ENCODE results near the gene SNCA. TPM values are rescaled to one million over a fixed set of nuclear protein-coding genes. Genes with fewer than 3 reads are reported as not detected.

The SNCA gene
- total RNA-seq, 1 experiment from 2014 or later, result 29.1 TPM

DNA sequence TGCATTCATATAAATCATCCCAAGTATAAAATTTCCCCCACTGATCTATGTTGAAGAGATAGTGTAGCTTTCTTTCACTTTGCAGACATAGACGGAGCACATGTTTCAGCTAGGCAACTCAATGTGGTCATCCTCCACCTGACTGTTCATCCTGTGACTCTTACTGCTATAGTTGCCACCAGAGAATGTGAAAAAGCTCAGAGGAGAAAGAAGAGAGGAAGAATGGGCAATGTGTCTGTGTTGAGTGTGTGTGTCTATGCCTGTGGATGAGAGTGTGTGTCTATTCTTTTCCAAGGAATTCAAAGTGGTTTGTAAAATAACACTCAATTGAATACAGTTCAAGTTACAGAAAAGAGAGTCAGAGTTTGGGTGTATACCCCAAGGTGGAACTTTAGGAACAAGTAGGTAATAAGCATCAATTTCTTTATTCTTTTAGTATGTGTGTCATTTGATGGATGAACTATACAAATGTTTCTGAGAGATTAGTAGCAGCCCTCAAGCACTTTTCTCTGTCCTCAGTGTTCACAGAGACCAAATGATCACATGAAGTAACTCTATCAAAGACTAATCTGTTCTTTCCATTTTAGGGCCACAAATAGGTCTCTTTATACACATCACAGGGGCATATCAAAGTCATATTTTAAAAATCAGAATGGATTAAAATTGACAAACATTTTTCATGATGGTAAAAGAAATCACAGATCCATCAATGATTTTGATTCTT, 2.3 kb downstream of the SNCA start:
- H3K27ac Mint-ChIP-seq (ENCODE audit: low read depth, unreplicated experiment), result no peak overlapping the region
- H3K36me3 Mint-ChIP-seq (ENCODE audit: insufficient read depth, unreplicated experiment), result peaks cover 18% of the 10 kb centered on the region
- no peaks in the 10 kb centered on the region for H3K27me3 Mint-ChIP-seq (ENCODE audit: insufficient read depth, unreplicated experiment)
- ChIA-PET POLR2A (interaction anchor here (0.7 to 1.7 kb wide), 2 partner anchors 81 to 249 kb away, joined by 3 to 11 read pairs; no protein-coding TSS in a partner anchor), CTCF (interaction anchor here (0.6 to 1.0 kb wide), 2 partner anchors 97 to 170 kb away, joined by 3 to 6 read pairs; no protein-coding TSS in a partner anchor)
- BruUV-seq (replicated peaks), result no TSS peak
- H3K4me1 Mint-ChIP-seq (ENCODE audit: insufficient read depth, unreplicated experiment), result peaks cover 25% of the 10 kb centered on the region
- intact Hi-C loops (cut with micrococcal nuclease), result loop anchor here (5.0 kb wide), 1 partner anchor 68 kb away; no protein-coding TSS in a partner anchor
- no peaks in the 10 kb centered on the region for H3K9me3 Mint-ChIP-seq (ENCODE audit: unreplicated experiment)
- H3K4me3 Mint-ChIP-seq (ENCODE audit: unreplicated experiment), result no peak overlapping the region
- DNase-seq (ENCODE audit: unreplicated experiment), result no peak
- TF ChIP-seq, protein P1, sequence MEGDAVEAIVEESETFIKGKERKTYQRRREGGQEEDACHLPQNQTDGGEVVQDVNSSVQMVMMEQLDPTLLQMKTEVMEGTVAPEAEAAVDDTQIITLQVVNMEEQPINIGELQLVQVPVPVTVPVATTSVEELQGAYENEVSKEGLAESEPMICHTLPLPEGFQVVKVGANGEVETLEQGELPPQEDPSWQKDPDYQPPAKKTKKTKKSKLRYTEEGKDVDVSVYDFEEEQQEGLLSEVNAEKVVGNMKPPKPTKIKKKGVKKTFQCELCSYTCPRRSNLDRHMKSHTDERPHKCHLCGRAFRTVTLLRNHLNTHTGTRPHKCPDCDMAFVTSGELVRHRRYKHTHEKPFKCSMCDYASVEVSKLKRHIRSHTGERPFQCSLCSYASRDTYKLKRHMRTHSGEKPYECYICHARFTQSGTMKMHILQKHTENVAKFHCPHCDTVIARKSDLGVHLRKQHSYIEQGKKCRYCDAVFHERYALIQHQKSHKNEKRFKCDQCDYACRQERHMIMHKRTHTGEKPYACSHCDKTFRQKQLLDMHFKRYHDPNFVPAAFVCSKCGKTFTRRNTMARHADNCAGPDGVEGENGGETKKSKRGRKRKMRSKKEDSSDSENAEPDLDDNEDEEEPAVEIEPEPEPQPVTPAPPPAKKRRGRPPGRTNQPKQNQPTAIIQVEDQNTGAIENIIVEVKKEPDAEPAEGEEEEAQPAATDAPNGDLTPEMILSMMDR (IDR thresholded peaks at IDR 0.05; ENCODE audit: unreplicated experiment), result no peak

DNA sequence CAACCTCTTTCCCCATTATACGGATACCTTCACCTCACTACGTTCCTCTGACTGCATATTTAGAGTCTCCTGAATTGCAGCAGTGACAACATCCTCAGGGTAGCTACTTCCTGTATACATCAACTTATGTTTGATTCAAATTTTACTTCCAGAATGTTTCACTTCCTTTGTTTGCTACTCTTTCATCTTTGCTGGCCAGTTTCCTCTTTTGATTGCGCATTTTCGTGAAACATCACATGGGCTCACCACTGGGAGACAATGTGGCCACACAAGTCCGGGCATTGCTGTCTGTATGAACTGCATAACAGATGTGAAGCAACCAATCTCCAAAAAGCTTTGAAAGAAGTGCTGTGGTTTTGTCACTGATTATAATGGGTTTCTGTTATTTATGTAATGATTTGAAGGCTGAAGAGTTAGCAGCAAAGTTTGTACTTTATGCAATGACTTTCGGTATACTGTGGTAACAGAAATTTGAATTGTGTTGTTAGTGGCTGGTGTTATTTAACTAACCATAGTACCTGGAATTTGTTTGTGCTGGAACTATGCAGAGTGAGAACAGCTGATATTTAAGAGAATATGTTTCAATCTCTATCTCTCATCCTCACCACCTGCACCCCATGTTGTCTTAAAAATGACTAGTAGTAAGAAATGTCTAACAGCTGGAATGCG, 7.4 kb downstream of the SNCA start:
- CTCF ChIA-PET, result interaction anchor here (0.6 kb wide), 1 partner anchor 31 kb away, joined by 3 read pairs; no protein-coding TSS in a partner anchor

DNA sequence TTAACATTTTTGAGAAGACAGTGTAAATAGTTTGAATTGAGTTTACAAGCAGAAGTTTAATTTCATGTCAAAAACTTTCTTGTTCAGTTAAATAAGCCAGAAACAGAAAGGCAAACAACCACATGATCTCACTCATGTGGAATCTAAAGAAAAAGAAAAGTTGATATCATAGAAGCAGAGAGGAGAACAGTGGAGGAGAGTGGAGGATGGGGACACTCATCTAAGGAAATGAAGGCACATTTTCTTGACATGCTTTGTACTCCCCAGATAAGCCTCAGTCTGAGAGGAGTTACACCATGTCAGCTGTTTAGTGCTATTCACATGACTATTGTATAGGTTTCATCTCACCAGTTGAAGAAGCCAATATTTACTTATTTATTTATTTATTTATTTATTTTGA, 13.5 kb downstream of the SNCA start:
- H3K9me3 Mint-ChIP-seq (ENCODE audit: unreplicated experiment), result peaks cover 7% of the 10 kb centered on the region
- no peaks in the 10 kb centered on the region for H3K27me3 Mint-ChIP-seq (ENCODE audit: insufficient read depth, unreplicated experiment)
- CTCF ChIA-PET, result interaction anchor here (0.7 to 1.2 kb wide), 2 partner anchors 12 to 116 kb away, joined by 3 read pairs; no protein-coding TSS in a partner anchor
- POLR2A ChIA-PET, result no interaction called here
- no peak overlapping the region for H3K27ac Mint-ChIP-seq (ENCODE audit: low read depth, unreplicated experiment)
- H3K36me3 Mint-ChIP-seq (ENCODE audit: insufficient read depth, unreplicated experiment), result peaks cover 26% of the 10 kb centered on the region
- H3K4me1 Mint-ChIP-seq (ENCODE audit: insufficient read depth, unreplicated experiment), result peaks cover 14% of the 10 kb centered on the region
- intact Hi-C loops (cut with micrococcal nuclease), result no loop called here
- TF ChIP-seq, protein P1 (IDR thresholded peaks at IDR 0.05; ENCODE audit: unreplicated experiment), result no peak
- H3K4me3 Mint-ChIP-seq (ENCODE audit: unreplicated experiment), result no peak overlapping the region
- no TSS peak for BruUV-seq (replicated peaks)
- no peak for DNase-seq (ENCODE audit: unreplicated experiment)

More for the DNA sequence above, 7.4 kb downstream of the SNCA start:
- Mint-ChIP-seq H3K27me3 (ENCODE audit: insufficient read depth, unreplicated experiment) (no peaks in the 10 kb centered on the region), H3K4me3 (ENCODE audit: unreplicated experiment) (no peak overlapping the region), H3K36me3 (ENCODE audit: insufficient read depth, unreplicated experiment) (peaks cover 24% of the 10 kb centered on the region), H3K4me1 (ENCODE audit: insufficient read depth, unreplicated experiment) (peaks cover 17% of the 10 kb centered on the region), H3K9me3 (ENCODE audit: unreplicated experiment) (no peaks in the 10 kb centered on the region), H3K27ac (ENCODE audit: low read depth, unreplicated experiment) (peak overlapping the region; percentile 81)
- DNase-seq (ENCODE audit: unreplicated experiment), result no peak
- TF ChIP-seq, protein P1 (IDR thresholded peaks at IDR 0.05; ENCODE audit: unreplicated experiment), result no peak
- POLR2A ChIA-PET, result interaction anchor here (0.5 to 1.4 kb wide), 3 partner anchors 100 to 164 kb away, joined by 3 to 4 read pairs (median 3); no protein-coding TSS in a partner anchor
- intact Hi-C loops (cut with micrococcal nuclease), result no loop called here
- BruUV-seq (replicated peaks), result no TSS peak

DNA sequence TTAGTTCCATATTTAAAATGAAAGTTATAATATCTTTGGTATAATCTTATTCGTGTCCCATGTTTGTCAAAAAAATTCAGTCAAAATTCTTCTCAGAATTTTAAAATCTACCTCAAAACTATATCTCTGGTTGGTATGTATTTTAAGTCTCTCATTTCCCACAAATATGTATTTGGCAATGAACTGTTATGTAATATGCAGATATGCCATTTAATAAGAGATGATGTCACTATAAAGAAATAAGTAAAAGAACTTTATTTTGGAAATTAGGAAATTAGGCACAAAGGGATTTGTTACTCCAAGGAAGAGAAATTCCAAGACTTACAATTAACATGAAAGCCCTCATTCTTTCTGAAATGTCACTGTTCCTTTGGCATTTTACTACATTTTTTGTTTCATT, 15.3 kb downstream of the SNCA start:
- Mint-ChIP-seq H3K4me3 (ENCODE audit: unreplicated experiment) (no peak overlapping the region), H3K4me1 (ENCODE audit: insufficient read depth, unreplicated experiment) (peaks cover 14% of the 10 kb centered on the region), H3K27me3 (ENCODE audit: insufficient read depth, unreplicated experiment) (no peaks in the 10 kb centered on the region), H3K27ac (ENCODE audit: low read depth, unreplicated experiment) (peak overlapping the region; percentile 77), H3K9me3 (ENCODE audit: unreplicated experiment) (peaks cover 7% of the 10 kb centered on the region), H3K36me3 (ENCODE audit: insufficient read depth, unreplicated experiment) (peaks cover 25% of the 10 kb centered on the region)
- POLR2A ChIA-PET, result no interaction called here
- CTCF ChIA-PET, result interaction anchor here (0.5 kb wide), 1 partner anchor 663 kb away, joined by 3 read pairs; no protein-coding TSS in a partner anchor
- intact Hi-C loops (cut with micrococcal nuclease), result no loop called here
- BruUV-seq (replicated peaks), result no TSS peak
- TF ChIP-seq, protein P1 (IDR thresholded peaks at IDR 0.05; ENCODE audit: unreplicated experiment), result no peak
- no peak for DNase-seq (ENCODE audit: unreplicated experiment)
